Choroid plexus epithelial cell (primary cell): ENCODE measurements around the gene KRTAP12-1.

Source experiments
- DNase-seq: peaks from one replicate; pipeline ENCODE4 v3.0.0-alpha.2; 2010; ENCODE audit warnings: low read depth
- H3K4me3 ChIP-seq: 2 replicates; pipeline ENCODE4 v1.5.1; 2011; ENCODE audit warnings: low read depth, mild to moderate bottlenecking, control low read depth, low read length, moderate library complexity
- TF ChIP-seq, protein P1 (sequence below): conservative IDR thresholded peaks from 2 replicates; pipeline ENCODE4 v1.5.1; 2011; ENCODE audit warnings: low read depth, mild to moderate bottlenecking, control low read depth, inconsistent platforms, low read length, moderate library complexity

KRTAP12-1 gene

DNA sequence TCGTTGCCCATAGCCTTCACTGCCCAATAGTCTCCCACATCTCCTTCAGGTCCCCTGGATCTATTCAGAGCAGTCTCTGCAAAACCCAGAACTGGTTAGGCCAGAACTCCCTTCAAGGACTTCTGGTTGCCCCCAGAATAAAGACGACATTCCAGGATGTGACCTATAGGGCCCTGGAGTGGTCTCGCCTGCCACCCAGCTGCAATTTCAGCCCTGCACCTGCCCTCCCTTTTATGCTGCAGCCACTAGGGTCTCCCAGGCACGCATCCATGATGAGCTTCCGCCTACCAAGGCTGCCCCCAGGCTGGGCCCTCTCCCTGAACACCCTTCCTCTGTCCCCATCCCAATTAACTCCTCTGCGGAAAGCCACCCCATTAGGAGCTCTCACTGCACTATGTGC, 36.6 kb upstream of the KRTAP12-1 start:
- no peak overlapping the region for H3K4me3 ChIP-seq
- TF ChIP-seq, protein P1, sequence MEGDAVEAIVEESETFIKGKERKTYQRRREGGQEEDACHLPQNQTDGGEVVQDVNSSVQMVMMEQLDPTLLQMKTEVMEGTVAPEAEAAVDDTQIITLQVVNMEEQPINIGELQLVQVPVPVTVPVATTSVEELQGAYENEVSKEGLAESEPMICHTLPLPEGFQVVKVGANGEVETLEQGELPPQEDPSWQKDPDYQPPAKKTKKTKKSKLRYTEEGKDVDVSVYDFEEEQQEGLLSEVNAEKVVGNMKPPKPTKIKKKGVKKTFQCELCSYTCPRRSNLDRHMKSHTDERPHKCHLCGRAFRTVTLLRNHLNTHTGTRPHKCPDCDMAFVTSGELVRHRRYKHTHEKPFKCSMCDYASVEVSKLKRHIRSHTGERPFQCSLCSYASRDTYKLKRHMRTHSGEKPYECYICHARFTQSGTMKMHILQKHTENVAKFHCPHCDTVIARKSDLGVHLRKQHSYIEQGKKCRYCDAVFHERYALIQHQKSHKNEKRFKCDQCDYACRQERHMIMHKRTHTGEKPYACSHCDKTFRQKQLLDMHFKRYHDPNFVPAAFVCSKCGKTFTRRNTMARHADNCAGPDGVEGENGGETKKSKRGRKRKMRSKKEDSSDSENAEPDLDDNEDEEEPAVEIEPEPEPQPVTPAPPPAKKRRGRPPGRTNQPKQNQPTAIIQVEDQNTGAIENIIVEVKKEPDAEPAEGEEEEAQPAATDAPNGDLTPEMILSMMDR, result no peak
- no peak for DNase-seq

DNA sequence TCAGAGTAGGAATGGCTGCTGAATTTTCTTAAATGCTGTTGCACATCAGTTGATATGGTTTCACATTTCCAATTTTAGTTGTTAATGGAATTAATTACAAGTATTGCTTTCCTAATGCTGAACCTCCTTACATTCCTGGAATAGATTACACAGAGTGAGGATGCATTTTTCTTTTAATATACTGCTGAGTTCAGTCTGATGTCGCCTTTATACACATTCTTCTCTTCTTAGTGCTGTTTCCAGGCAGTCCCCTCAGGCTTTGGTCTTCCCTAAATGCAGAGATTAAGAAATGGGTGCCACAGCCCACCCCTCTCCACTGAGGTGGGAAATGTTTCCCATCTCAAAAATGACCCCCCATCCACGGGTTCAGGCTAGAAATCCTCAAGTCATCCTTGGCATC, 36.1 kb upstream of the KRTAP12-1 start:
- no peak for DNase-seq
- TF ChIP-seq, protein P1, result no peak
- H3K4me3 ChIP-seq, result no peak overlapping the region

DNA sequence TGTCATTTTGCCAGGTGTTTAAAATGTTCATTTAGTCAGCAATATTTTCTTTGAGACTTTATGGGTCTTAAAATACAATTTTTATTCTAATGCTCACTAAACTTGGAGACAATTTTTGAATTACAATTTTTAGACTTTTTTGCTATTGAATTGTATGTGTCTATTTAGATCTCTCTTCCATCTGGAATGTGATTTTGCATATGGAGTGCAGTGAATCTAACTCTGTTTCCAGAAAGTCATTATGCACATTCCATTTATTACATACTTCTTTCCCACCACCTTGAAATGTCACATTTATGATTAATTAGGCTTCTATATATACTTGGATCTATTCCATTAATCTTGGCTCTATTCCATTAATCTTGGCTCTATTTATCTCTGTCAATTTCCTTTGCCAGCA, 35.0 kb upstream of the KRTAP12-1 start:
- no peak for DNase-seq
- TF ChIP-seq, protein P1, result no peak

DNA sequence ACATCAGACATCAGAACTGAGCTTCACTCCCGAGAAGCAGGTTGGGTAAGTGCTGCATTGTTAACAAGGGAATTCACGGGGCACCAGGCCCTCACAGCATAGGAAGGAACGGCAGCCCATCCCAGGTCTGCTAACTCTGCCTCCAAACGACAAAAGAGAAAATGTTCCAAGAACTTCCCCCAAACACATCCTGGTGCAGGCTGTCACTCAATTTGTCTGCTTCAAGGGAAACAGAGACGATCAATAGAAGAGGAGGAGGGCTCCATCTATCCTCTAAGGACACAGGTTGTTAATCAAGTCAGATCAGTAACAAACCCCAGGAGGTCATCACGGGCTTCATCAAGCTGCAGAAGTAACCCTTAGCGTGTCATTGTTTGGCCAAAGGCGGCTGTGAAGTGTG, 32.9 kb upstream of the KRTAP12-1 start:
- H3K4me3 ChIP-seq, result no peak overlapping the region
- no peak for DNase-seq
- TF ChIP-seq, protein P1, result no peak

More for the DNA sequence above, 35.0 kb upstream of the KRTAP12-1 start:
- no peak overlapping the region for H3K4me3 ChIP-seq

DNA sequence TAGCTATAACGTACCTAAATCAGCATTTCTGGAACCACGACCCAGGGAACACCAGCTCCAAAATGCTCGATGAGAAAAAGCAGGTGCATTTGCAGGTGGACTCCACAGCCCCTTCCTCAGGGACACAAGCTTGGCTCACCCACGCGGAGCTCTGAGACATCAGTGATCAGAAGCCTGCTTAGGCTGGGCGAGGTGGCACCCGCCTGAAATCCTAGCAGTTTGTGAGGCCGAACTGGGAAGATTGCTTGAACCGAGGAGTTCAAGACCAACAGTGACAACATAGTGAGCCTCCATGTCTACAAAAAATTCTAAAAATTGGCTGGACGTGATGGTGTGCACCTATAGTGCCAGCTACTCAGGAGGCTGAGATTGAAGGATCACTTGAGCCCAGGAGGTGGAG, 31.9 kb upstream of the KRTAP12-1 start:
- TF ChIP-seq, protein P1, result no peak
- no peak overlapping the region for H3K4me3 ChIP-seq
- DNase-seq, result no peak

DNA sequence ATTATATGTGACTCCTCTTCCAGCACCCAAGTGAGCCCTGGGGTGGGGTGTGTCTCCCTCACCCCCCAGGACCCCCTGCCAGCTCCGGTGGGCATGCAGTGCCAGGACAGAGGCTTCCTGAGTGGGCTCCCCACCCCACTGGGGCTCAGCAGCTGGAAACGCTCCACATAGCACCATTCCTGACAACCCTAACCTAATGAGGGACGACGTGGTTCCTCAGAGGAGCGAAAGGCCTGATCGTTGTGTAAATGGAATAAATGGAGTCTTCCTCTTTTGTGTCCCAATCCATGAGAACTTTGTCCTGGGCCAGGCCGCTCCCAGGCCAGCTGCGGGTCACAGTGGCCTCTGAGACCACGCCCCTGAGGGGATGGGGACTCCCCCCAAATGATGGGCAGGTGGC, 31.2 kb upstream of the KRTAP12-1 start:
- TF ChIP-seq, protein P1, result no peak
- no peak overlapping the region for H3K4me3 ChIP-seq
- DNase-seq, result no peak

DNA sequence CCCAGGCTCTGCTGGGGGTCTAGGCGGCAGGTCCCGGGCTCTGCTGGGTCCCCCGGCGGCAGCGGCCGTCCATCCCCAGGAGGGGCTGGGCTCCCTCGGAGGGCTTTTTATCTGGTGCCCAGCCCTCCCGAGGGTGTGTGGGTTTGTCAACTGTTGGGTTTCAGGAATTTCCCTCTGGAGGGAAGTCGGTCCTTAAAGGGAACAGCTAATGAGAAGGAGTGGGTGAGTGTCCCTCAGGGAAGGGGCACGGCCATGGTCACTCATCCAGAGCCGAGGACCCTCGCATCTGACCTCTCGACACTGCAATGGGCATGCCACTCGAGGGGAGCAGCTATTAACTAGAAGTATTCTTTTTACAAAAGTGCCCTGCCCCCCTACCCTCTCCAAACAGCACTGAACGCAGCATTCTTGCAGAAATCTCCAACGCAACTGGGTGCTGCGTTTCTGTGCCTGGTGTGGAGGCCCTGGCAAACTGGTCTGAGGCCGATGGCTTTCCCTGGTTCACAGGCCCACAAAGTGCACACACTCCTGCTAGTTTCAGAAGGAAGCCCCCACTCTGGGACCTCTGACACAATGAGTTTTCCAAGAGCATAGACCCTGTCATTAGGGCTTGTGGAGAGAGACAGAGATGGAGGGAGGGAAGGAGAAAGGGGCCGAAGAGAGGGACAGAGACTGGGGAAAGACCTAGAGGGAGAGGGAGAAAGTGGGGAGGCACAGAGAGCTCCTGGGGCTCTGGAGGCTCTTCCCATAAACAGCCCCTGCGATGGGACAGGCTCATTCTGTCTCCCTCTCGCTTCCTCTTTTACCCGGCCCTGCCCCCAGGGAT, 30.5 kb upstream of the KRTAP12-1 start:
- H3K4me3 ChIP-seq, result no peak overlapping the region
- TF ChIP-seq, protein P1, result no peak
- no peak for DNase-seq
